A549 treated with AZD9567 at 1 μM for 4 hours (cell line): ENCODE data around the gene RAD51. TPM values are rescaled to one million over a fixed set of nuclear protein-coding genes. Genes with fewer than 3 reads are reported as not detected.

Experiments used
- total RNA-seq: library from RNA; stranded (reverse); fragments of 200-300 nt; extraction: Qiagen RNA extraction; gene quantifications from 5 replicates; pipeline ENCODE4 v1.2.3, GENCODE V29; 2022; ENCODE audit not compliant: insufficient read depth

The RAD51 gene
- 17.8 to 23.1 TPM (median 18.9 TPM) in 5 replicates for total RNA-seq

DNA sequence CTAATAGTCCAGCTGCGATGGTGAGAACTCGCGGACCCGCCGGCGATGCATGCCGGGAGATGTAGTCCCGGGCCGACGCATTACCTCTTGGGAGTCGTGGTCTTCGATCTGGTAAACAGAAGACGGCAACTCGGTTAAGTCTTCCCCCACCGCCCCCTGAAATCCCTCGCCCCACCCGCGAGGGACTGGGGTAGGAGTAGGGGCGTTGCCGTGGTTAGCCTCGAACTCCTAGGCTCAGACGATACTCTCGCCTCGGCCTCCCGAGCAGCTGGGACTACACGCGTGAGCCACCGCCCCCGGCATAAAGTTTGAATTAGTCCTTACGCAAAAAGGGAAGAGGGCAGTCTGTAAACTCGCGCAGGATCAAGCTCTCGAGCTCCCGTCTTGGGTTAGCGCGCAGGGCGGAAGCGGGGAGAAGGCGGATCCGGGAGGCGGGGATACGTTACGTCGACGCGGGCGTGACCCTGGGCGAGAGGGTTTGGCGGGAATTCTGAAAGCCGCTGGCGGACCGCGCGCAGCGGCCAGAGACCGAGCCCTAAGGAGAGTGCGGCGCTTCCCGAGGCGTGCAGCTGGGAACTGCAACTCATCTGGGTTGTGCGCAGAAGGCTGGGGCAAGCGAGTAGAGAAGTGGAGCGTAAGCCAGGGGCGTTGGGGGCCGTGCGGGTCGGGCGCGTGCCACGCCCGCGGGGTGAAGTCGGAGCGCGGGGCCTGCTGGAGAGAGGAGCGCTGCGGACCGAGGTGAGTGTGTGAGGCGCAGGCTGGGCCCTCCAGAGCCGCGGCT is at the start of gene RAD51:
Gene RAD51 (plus strand): TSS at position 487 of the 781 bp plus-strand sequence. CDS start 3,585 bp downstream, outside the sequence.

DNA sequence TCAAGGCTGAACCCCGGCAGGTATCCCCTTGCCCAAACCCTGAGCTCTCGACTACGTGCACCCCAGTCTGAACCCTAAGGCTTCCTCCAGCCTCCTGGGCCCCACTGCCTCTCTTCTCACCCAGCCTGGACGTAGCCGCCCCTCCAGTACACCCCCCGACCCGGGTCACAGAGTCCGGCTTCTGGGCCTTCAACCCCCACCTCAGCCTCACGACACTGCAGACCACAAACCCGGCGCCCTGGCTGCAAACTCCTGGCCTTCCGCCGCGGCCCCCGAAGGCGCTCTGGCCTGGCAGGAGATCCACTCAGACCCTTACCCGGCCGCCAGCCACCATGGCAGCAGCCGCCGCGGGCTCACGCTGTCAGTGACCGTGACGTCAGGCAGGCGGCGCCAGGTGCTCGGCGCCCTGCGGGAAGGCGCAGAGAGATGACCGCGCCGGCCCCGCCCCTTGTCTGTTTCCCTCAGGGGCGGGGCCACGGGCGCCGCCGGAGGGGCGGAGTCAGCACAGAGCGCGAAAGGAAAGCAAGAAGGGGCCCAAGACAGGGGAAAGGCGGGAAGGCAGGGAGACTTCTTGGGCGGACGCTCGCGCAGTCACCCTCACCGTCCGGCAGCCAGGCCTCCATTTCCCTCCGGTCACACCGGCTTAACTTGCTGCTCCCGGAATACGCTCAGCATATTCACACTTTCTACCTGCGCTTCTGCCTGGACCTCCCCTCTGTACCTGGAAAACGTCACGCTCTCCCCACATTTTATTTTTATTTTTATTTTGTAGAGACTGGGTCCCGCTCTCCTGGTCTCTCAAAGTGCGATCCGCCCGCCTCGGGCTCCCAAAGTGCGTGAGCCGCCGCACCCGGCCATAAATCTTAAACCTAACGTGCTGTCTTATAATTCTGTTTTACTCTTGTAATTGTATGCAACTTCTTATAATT is 60.2 kb downstream of the RAD51 start, which contains the start of gene RMDN3:
Gene RMDN3 (minus strand): TSS at position 372 of the 929 bp plus-strand sequence. CDS start 471 bp downstream, outside the sequence.

DNA sequence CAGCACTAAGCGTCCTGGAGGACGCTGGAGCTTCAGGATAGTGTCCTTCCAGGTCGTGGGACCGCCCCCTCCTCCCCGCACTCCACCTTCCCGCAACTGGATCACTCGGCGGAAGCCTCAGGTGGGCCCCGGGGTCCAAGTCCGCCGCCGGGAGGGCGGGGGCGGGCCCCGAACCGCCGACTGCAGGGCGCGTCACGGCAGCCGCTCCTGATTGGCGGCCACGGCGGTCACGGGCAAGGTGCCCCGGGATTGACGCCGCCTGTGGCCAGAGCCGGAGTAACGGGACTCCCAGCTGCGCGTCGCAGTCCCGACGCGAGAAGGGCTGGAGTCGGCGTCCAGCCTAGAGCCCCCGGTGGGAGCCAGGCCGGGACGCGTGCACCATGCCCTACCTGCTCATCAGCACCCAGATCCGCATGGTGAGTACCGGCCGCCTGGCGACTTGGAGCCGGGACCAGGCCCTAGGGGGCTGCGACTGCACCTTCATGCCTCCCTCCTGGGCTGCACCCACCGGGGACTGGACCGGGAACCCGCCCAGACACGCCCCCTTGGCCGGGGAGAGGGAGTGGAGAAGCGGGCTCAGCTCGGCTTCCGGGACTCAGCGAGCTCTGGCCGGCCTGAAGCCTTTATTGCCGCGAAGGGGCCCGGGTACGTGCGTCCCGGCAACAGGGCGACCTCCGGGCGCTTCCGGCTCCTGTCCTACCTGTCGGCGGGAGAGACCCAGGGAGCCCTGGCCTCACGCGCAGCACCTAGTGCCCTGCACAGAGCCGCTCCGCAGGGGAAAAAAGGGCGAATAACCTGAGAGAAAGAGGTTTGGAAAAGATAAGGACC is 69.0 kb downstream of the RAD51 start, which contains the start of gene GCHFR:
Gene GCHFR (plus strand): TSS at position 268 of the 828 bp plus-strand sequence. CDS start 113 bp downstream, at position 381.

DNA sequence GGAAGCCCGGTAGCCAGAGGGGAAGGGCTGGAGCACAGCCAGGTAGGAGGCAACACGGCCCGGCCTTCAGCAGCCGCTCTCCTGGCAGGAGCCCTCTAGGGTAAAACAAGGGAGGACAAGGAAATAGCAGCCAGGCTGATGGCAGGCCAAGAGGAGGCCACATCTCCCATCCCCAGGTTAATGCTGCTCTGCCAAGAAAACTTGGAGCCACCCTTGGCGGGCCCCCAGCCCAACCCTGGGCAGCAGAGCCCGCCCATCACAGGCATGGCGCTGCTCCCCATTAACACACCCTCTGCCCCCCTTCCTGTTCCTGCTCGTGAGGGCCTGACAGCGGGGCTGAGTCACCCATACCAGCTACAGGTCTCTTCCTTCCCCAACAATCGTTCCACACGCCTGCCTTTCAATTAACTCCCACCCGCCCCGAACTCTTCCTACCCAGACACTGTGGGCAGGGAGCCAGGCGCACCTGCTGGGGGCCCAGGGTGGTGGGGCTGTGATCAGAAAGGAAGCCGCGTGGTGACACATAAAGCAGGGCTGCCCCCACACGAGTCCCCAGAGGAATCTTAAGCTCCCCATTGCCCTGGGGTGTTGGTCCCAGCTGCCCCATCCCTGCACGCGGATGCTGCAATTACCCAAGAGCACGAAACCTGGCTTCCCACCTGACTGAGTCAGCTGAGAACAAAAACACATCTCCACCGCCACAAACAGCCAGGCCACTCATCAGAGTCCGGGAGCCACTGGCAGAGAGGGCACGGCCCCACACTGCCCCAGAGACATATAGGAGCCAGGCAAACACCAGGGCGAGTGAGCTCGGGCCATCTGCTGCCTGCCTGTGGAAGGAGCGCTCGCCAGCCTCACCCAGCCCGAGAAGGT is 74.5 kb downstream of the RAD51 start, which contains the start of gene C15orf62:
Gene C15orf62 (plus strand): TSS at position 707 of the 873 bp plus-strand sequence. CDS start 516 bp downstream, outside the sequence.

Other genes starting within 250 kb of the RAD51 start
- gene CHST14, start 224.2 kb upstream of the RAD51 start, total RNA-seq, result 9.6 to 17.9 TPM (median 16.4 TPM) in 5 replicates
- gene CCDC32, start 130.1 kb upstream of the RAD51 start, total RNA-seq, result 14.6 to 17.3 TPM (median 15.5 TPM) in 5 replicates
- gene RPUSD2, start 125.9 kb upstream of the RAD51 start, total RNA-seq, result 8.6 to 17.1 TPM (median 16.1 TPM) in 5 replicates
- gene KNL1, start 100.9 kb upstream of the RAD51 start, total RNA-seq, result 5.3 to 10.1 TPM (median 7.6 TPM) in 5 replicates
- 23.3 to 34.5 TPM (median 24.8 TPM) in 5 replicates for gene RMDN3, start 60.1 kb downstream of the RAD51 start, total RNA-seq
- 8.1 to 9.4 TPM (median 8.3 TPM) in 5 replicates for gene GCHFR, start 68.9 kb downstream of the RAD51 start, total RNA-seq
- gene C15orf62, start 74.8 kb downstream of the RAD51 start, total RNA-seq, result 0.05 to 0.09 TPM (median 0.06 TPM) in 4 of 5 replicates, not detected in the other
- 17.5 to 23.6 TPM (median 18.1 TPM) in 5 replicates for gene ZFYVE19, start 111.9 kb downstream of the RAD51 start, total RNA-seq
- 6.2 to 21.7 TPM (median 20.1 TPM) in 5 replicates for gene DNAJC17, start 112.3 kb downstream of the RAD51 start, total RNA-seq
- 0.12 to 0.29 TPM (median 0.23 TPM) in 4 of 5 replicates, not detected in the other for gene PPP1R14D, start 133.5 kb downstream of the RAD51 start, total RNA-seq
- 0.53 to 0.92 TPM (median 0.72 TPM) in 4 of 5 replicates, not detected in the other for gene SPINT1, start 148.9 kb downstream of the RAD51 start, total RNA-seq
- 4.0 to 4.8 TPM (median 4.6 TPM) in 5 replicates for gene RHOV, start 179.1 kb downstream of the RAD51 start, total RNA-seq
- gene VPS18, start 199.3 kb downstream of the RAD51 start, total RNA-seq, result 17.2 to 25.9 TPM (median 22.3 TPM) in 5 replicates
- gene DLL4, start 234.2 kb downstream of the RAD51 start, total RNA-seq, result 1.2 to 1.4 TPM (median 1.3 TPM) in 4 of 5 replicates, not detected in the other